KMS-11 (cell line): ENCODE results near the gene EPG5.

Experiments used
- H2AFZ ChIP-seq: fragments of 200-600 bp; sonication (generic); 2 replicates; pipeline ENCODE4 v1.6.1; 2016; ENCODE audit warnings: antibody characterized with exemption, mixed run types, low read depth
- H3K27ac ChIP-seq: fragments of 200-600 bp; sonication (generic); 2 replicates; pipeline ENCODE4 v1.6.1; 2016; ENCODE audit warnings: mild to moderate bottlenecking, mixed run types
- H3K27me3 ChIP-seq: fragments of 200-600 bp; sonication (generic); 2 replicates; pipeline ENCODE4 v1.6.1; 2017; ENCODE audit warnings: mild to moderate bottlenecking, low read depth, mixed run types, moderate library complexity; ENCODE audit not compliant: insufficient read depth
- H3K36me3 ChIP-seq: fragments of 200-600 bp; sonication (generic); 2 replicates; pipeline ENCODE4 v1.6.1; 2017; ENCODE audit warnings: mild to moderate bottlenecking, mixed run types; ENCODE audit not compliant: insufficient read depth
- H3K4me1 ChIP-seq: fragments of 200-600 bp; sonication (generic); 2 replicates; pipeline ENCODE4 v1.6.1; 2016; ENCODE audit warnings: mild to moderate bottlenecking, low read depth, mixed run types; ENCODE audit not compliant: poor library complexity, severe bottlenecking
- H3K4me2 ChIP-seq: fragments of 200-600 bp; sonication (generic); 2 replicates; pipeline ENCODE4 v1.7.0; 2016; ENCODE audit warnings: mild to moderate bottlenecking, mixed run types
- H3K4me3 ChIP-seq: fragments of 200-600 bp; sonication (generic); IDR thresholded peaks from 2 replicates; pipeline ENCODE4 v1.6.1; 2017; ENCODE audit warnings: low read depth, low read length, mixed read lengths; ENCODE audit not compliant: insufficient read depth
- H3K79me2 ChIP-seq: fragments of 200-600 bp; sonication (generic); 2 replicates; pipeline ENCODE4 v1.6.1; 2016; ENCODE audit warnings: low read depth, mixed run types; ENCODE audit not compliant: insufficient read depth
- H3K9ac ChIP-seq: fragments of 200-600 bp; sonication (generic); 2 replicates; pipeline ENCODE4 v1.6.1; 2016; ENCODE audit warnings: mild to moderate bottlenecking, mixed run types
- H4K20me1 ChIP-seq: fragments of 200-600 bp; sonication (generic); 2 replicates; pipeline ENCODE4 v1.6.1; 2016; ENCODE audit warnings: mild to moderate bottlenecking, mixed run types; ENCODE audit not compliant: insufficient read depth
- TF ChIP-seq, protein P1 (sequence below): fragments of 200-600 bp; sonication (generic); conservative IDR thresholded peaks from 2 replicates; pipeline ENCODE4 v1.6.1; 2017; ENCODE audit warnings: low read depth, mild to moderate bottlenecking, antibody characterized with exemption, low read length, moderate library complexity, mixed read lengths

Gene EPG5

DNA sequence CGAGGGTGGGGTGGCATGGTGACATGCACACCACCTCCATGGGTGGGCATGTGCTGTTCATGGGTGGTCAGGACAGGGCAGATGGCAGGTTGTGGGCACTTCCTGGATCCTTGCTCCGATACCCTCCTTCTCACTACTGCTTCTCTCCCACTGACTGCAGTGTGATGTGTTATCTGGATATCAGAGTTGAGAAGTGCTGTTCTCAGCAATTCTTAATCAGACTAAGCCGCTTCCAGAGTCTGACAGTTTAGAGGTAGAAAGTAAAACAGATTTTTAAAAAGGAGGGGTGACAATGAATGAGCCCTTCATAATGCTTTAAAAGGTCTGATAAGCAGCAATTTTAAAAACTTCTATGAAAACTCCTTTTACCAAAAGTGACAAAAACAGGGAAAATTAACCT is 107.8 kb downstream of the EPG5 start:
- H4K20me1 ChIP-seq, result no peaks in the 10 kb centered on the region
- no peak overlapping the region for H3K4me3 ChIP-seq
- H3K27ac ChIP-seq, result no peak overlapping the region
- no peaks in the 10 kb centered on the region for H3K27me3 ChIP-seq
- H3K4me2 ChIP-seq, result no peak overlapping the region
- H3K79me2 ChIP-seq, result no peaks in the 10 kb centered on the region
- peaks cover 4% of the 10 kb centered on the region; the same call in 1 of the 2 replicates for H3K36me3 ChIP-seq
- no peak overlapping the region for H3K9ac ChIP-seq
- TF ChIP-seq, protein P1, sequence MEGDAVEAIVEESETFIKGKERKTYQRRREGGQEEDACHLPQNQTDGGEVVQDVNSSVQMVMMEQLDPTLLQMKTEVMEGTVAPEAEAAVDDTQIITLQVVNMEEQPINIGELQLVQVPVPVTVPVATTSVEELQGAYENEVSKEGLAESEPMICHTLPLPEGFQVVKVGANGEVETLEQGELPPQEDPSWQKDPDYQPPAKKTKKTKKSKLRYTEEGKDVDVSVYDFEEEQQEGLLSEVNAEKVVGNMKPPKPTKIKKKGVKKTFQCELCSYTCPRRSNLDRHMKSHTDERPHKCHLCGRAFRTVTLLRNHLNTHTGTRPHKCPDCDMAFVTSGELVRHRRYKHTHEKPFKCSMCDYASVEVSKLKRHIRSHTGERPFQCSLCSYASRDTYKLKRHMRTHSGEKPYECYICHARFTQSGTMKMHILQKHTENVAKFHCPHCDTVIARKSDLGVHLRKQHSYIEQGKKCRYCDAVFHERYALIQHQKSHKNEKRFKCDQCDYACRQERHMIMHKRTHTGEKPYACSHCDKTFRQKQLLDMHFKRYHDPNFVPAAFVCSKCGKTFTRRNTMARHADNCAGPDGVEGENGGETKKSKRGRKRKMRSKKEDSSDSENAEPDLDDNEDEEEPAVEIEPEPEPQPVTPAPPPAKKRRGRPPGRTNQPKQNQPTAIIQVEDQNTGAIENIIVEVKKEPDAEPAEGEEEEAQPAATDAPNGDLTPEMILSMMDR, result no peak
- H2AFZ ChIP-seq, result no peak overlapping the region
- H3K4me1 ChIP-seq, result no peaks in the 10 kb centered on the region

GRCh38 chr18:45856531-45856930 is 110.6 kb downstream of the EPG5 start:
- Histone ChIP-seq H3K27me3 (no peaks in the 10 kb centered on the region), H3K4me2 (no peak overlapping the region), H3K9ac (no peak overlapping the region), H2AFZ (no peak overlapping the region), H4K20me1 (no peaks in the 10 kb centered on the region), H3K4me1 (no peaks in the 10 kb centered on the region), H3K4me3 (no peak overlapping the region), H3K27ac (no peak overlapping the region), H3K79me2 (no peaks in the 10 kb centered on the region), H3K36me3 (peaks cover 1% of the 10 kb centered on the region; the same call in 1 of the 2 replicates)
- TF ChIP-seq, protein P1, result no peak

DNA sequence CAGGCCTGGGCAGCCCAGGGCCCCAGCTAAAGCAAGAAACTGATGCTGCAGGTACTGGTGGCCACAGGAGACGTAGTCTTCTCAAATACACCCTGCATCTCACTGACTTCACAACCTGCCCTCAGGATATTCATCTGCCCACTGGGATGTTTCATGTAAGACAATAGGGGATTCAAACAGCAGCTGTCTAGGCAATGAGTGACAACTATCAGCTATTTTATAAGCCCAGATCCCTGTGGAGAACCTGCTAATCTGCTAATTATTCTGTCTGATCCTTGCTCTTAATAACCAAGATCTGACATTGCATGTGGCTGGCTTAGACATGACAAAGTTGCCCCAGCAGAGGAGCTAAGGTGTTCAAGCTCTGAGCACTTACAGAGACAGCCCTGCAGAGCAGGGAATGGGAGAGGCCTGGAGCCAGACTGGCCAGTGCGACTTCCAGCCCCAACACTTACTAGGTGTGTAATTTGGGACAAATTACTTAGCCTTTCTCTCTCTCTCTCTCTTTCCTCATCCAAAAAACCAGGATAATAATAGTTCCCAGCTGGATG is 113.0 kb downstream of the EPG5 start:
- no peaks in the 10 kb centered on the region for H3K36me3 ChIP-seq
- H4K20me1 ChIP-seq, result no peaks in the 10 kb centered on the region
- H3K4me2 ChIP-seq, result no peak overlapping the region
- H3K4me3 ChIP-seq, result no peak overlapping the region
- H3K79me2 ChIP-seq, result no peaks in the 10 kb centered on the region
- no peak overlapping the region for H3K27ac ChIP-seq
- TF ChIP-seq, protein P1, result no peak
- no peaks in the 10 kb centered on the region for H3K27me3 ChIP-seq
- no peak overlapping the region for H3K9ac ChIP-seq
- H2AFZ ChIP-seq, result no peak overlapping the region
- H3K4me1 ChIP-seq, result no peaks in the 10 kb centered on the region

- H4K20me1 ChIP-seq, result no peaks in the 10 kb centered on the region
- no peaks in the 10 kb centered on the region for H3K79me2 ChIP-seq
- TF ChIP-seq, protein P1, result no peak
- H3K4me1 ChIP-seq, result no peaks in the 10 kb centered on the region
- no peak overlapping the region for H2AFZ ChIP-seq
- H3K4me3 ChIP-seq, result no peak overlapping the region
- H3K4me2 ChIP-seq, result no peak overlapping the region
- H3K36me3 ChIP-seq, result no peaks in the 10 kb centered on the region
- H3K9ac ChIP-seq, result no peak overlapping the region
- H3K27me3 ChIP-seq, result no peaks in the 10 kb centered on the region
- no peak overlapping the region for H3K27ac ChIP-seq
Observed at GRCh38 chr18:45852631-45853030, 114.5 kb downstream of the EPG5 start.
